Measurements from ENCODE around the gene MYO19. TPM values are rescaled to one million over a fixed set of nuclear protein-coding genes. Genes with fewer than 3 reads are reported as not detected.

MYO19 gene
- total RNA-seq, 2 experiments from 2014 or later, result 109 to 154 TPM

DNA sequence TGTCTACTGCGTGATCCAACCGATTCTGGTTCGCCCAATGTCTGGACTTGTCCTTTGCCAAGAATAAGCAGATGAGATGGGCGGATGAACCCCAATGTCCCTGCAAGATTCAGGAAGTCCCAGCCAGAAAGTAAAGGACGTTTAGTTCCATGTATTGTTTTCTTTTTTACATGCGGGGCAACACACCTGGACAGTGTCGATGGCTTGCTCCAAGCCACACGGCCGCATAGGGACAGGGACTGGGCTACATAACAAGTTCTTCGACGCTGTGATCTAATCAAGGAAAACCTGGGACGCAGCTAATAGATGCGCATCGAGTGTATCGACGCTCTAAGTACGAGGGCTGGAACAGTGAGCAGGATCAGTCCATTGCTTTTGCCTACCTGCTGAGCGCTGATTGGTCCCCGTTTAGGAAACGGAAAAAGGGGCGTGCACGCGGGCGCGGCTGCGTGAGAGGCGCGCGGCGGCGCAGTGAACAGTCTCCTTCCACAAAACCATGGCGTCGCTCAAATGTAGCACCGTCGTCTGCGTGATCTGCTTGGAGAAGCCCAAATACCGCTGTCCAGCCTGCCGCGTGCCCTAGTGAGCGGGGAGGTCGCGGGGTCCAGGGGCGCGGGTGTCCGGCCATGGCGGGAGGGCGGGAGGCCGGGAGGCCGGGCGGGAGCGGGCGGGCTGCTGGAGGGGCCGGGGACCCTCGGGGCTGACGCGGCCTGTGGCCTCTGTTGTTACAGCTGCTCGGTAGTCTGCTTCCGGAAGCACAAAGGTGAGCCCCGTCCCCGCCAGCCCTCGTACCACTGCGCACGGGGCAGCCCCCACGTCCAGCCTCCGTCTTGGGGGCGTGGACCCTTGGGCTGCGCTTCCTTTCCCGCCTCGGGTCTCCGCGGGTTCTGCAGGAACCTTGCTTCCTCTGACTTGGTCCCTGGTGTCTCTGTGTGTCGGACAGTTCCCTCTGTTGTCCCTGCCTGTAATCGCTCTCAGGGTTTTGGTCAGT, 48.2 kb downstream of the MYO19 start, which contains the start of gene ZNHIT3:
Gene ZNHIT3 (plus strand): TSS at position 478 of the 991 bp plus-strand sequence. CDS start 19 bp downstream, at position 497.
- ChIA-PET CTCF (ENCODE audit: unreplicated experiment) (no interaction called here), POLR2A (interaction anchor here (1.0 to 1.1 kb wide), 3 partner anchors 32 to 115 kb away, joined by 3 read pairs; partner anchors contain the start of gene MRM1)
- Histone ChIP-seq H3K4me2 (ENCODE audit: low read length) (peak within 1 kb of the TSS; percentile 94), H3K9me3 (ENCODE audit: low read length) (peaks cover 5% of the 10 kb centered on the region; the same call in 1 of the 2 replicates), H3K4me1 (ENCODE audit: insufficient read depth, low read length, poor library complexity, severe bottlenecking) (peaks cover 17% of the 10 kb centered on the region), H2AFZ (ENCODE audit: low read length) (peak within 1 kb of the TSS; percentile 95), H3K27ac (ENCODE audit: low read depth, low read length, poor library complexity, severe bottlenecking) (peak within 1 kb of the TSS; percentile 71), H4K20me1 (ENCODE audit: insufficient read depth, low read length) (no peaks in the 10 kb centered on the region), H3K79me2 (ENCODE audit: insufficient read depth, low read depth, low read length) (peaks cover 48% of the 10 kb centered on the region; the same call in 1 of the 2 replicates), H3K9me2 (ENCODE audit: insufficient read depth, low read length) (no peaks in the 10 kb centered on the region), H3K36me3 (ENCODE audit: insufficient read depth, low read length) (peaks cover 26% of the 10 kb centered on the region), H3K4me3 (ENCODE audit: low read depth, low read length, poor library complexity, severe bottlenecking) (peak within 1 kb of the TSS; percentile 94)
- DNase-seq (ENCODE audit: low spot score), result peak; percentile 94
- TF ChIP-seq, protein P1, sequence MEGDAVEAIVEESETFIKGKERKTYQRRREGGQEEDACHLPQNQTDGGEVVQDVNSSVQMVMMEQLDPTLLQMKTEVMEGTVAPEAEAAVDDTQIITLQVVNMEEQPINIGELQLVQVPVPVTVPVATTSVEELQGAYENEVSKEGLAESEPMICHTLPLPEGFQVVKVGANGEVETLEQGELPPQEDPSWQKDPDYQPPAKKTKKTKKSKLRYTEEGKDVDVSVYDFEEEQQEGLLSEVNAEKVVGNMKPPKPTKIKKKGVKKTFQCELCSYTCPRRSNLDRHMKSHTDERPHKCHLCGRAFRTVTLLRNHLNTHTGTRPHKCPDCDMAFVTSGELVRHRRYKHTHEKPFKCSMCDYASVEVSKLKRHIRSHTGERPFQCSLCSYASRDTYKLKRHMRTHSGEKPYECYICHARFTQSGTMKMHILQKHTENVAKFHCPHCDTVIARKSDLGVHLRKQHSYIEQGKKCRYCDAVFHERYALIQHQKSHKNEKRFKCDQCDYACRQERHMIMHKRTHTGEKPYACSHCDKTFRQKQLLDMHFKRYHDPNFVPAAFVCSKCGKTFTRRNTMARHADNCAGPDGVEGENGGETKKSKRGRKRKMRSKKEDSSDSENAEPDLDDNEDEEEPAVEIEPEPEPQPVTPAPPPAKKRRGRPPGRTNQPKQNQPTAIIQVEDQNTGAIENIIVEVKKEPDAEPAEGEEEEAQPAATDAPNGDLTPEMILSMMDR (conservative IDR thresholded peaks at IDR 0.05; ENCODE audit: low read length), result no peak
- TF ChIP-seq EZH2phosphoT487 (IDR thresholded peaks at IDR 0.05; ENCODE audit: borderline replicate concordance, low read depth, low read length), result no peak
- intact Hi-C loops (cut with micrococcal nuclease; ENCODE audit: unreplicated experiment), result loop anchor here (1.0 to 5.0 kb wide), 2 partner anchors 46 to 115 kb away; partner anchors contain the start of genes MRM1, MYO19 and PIGW
- BruUV-seq (replicated peaks), result no TSS peak

DNA sequence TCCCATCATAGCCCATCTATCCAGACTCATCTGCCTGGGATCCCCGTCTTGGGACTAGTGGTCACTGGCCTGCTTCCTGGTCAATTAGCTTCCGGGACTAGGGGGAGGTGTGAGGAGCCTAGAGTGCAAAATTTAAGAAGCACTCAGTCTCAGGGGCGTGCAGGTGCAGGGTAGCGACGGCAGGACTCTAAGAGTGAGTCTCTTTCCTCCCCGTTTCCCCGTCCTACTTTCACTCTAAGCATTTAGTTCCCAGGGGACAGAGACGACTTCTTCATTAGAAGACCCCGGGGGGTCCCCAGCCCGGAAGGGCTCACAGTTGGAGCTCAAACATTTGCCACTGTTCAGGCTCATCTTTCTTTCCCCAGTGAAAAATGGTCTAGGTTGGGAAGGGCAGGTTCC, 48.9 kb downstream of the MYO19 start:
- peak overlapping the region; percentile 71 for H3K27ac ChIP-seq (ENCODE audit: low read depth, low read length, poor library complexity, severe bottlenecking)
- H4K20me1 ChIP-seq (ENCODE audit: insufficient read depth, low read length), result no peaks in the 10 kb centered on the region
- ChIA-PET POLR2A (interaction anchor here (1.0 to 1.5 kb wide), 5 partner anchors 9 to 116 kb away, joined by 3 to 5 read pairs (median 3); partner anchors contain the start of gene MRM1), CTCF (ENCODE audit: unreplicated experiment) (no interaction called here)
- H3K4me3 ChIP-seq (ENCODE audit: low read depth, low read length, poor library complexity, severe bottlenecking), result peak overlapping the region; percentile 94
- peak; percentile 71 for DNase-seq (ENCODE audit: low spot score)
- peaks cover 23% of the 10 kb centered on the region for H3K36me3 ChIP-seq (ENCODE audit: insufficient read depth, low read length)
- intact Hi-C loops (cut with micrococcal nuclease; ENCODE audit: unreplicated experiment), result loop anchor here (1.0 to 5.0 kb wide), 2 partner anchors 46 to 115 kb away; partner anchors contain the start of genes MRM1, MYO19 and PIGW
- peaks cover 41% of the 10 kb centered on the region; the same call in 1 of the 2 replicates for H3K79me2 ChIP-seq (ENCODE audit: insufficient read depth, low read depth, low read length)
- H3K9me3 ChIP-seq (ENCODE audit: low read length), result peaks cover 5% of the 10 kb centered on the region; the same call in 1 of the 2 replicates
- no peak for TF ChIP-seq EZH2phosphoT487 (IDR thresholded peaks at IDR 0.05; ENCODE audit: borderline replicate concordance, low read depth, low read length)
- TF ChIP-seq, protein P1 (conservative IDR thresholded peaks at IDR 0.05; ENCODE audit: low read length), result no peak
- H3K4me1 ChIP-seq (ENCODE audit: insufficient read depth, low read length, poor library complexity, severe bottlenecking), result peaks cover 17% of the 10 kb centered on the region
- peak overlapping the region; percentile 94 for H3K4me2 ChIP-seq (ENCODE audit: low read length)
- BruUV-seq (replicated peaks), result TSS peak; percentile 93
- H3K9me2 ChIP-seq (ENCODE audit: insufficient read depth, low read length), result no peaks in the 10 kb centered on the region
- peak overlapping the region; percentile 95 for H2AFZ ChIP-seq (ENCODE audit: low read length)

All from OCI-LY7 (cell line).